GM13977 (cell line): ENCODE data around the gene TNFSF11.

ENCODE experiments used
- DNase-seq: peaks from one replicate; pipeline ENCODE4 v3.0.0; 2012; ENCODE audit warnings: low spot score
- in situ Hi-C: fragments of 300-500 bp; cut with MboI; formaldehyde crosslinking; loops from one replicate; pipeline ENCODE4 v1.12.0; 2022; ENCODE audit warnings: low sequenced_read_pairs, low pct_unique_long_range_greater_than_20kb, mixed read lengths, inconsistent platforms; ENCODE audit not compliant: unreplicated experiment
- TF ChIP-seq, protein P1 (sequence below): IDR thresholded peaks from 2 replicates; pipeline ENCODE4 v1.5.1; 2012; ENCODE audit warnings: mild to moderate bottlenecking, control low read depth; ENCODE audit not compliant: insufficient read depth; ENCODE audit errors: extremely low read depth, missing control alignments

TNFSF11 gene

DNA sequence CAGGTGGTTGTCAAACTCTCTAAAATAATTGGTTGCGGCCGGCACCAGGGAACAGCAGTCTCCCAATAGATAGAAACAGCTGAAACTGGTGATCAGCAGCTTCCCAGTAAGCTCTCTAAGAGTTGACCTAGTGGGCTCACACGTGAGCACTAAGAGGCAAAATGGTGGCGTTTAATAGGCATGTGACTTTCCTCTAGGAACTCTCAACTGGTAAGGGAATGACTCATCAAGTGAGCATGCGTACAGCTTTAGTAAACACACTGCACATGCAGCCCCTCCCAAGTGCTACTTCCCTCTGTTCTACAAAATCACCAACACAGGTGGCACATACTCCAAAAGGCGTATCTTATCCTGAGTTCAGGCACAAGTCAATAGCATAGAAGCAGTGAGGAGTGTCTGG is 41.7 kb downstream of the TNFSF11 start:
- TF ChIP-seq, protein P1, sequence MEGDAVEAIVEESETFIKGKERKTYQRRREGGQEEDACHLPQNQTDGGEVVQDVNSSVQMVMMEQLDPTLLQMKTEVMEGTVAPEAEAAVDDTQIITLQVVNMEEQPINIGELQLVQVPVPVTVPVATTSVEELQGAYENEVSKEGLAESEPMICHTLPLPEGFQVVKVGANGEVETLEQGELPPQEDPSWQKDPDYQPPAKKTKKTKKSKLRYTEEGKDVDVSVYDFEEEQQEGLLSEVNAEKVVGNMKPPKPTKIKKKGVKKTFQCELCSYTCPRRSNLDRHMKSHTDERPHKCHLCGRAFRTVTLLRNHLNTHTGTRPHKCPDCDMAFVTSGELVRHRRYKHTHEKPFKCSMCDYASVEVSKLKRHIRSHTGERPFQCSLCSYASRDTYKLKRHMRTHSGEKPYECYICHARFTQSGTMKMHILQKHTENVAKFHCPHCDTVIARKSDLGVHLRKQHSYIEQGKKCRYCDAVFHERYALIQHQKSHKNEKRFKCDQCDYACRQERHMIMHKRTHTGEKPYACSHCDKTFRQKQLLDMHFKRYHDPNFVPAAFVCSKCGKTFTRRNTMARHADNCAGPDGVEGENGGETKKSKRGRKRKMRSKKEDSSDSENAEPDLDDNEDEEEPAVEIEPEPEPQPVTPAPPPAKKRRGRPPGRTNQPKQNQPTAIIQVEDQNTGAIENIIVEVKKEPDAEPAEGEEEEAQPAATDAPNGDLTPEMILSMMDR = no peak
- in situ Hi-C loops = no loop called here
- DNase-seq = no peak

DNA sequence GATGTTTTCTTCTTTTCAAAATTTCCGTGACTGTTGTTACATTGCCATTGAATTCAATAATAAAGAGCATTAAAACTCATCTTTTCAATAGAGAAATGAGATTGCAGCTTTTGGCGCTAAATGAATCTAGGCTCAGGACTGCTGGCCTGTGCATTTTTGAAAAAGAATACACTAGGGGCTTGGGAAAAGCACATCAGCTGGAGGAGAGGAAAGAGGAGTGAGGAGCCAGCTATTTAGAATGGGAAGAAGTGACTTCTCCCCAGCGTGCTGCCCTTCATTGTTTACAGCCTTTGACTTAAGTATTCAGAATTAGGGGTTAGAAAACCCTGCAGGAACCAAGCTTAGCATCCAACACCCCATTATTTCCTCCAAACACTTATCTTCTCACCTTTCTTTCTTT is 43.3 kb downstream of the TNFSF11 start:
- TF ChIP-seq, protein P1 = no peak
- no peak for DNase-seq
- in situ Hi-C loops = no loop called here

DNA sequence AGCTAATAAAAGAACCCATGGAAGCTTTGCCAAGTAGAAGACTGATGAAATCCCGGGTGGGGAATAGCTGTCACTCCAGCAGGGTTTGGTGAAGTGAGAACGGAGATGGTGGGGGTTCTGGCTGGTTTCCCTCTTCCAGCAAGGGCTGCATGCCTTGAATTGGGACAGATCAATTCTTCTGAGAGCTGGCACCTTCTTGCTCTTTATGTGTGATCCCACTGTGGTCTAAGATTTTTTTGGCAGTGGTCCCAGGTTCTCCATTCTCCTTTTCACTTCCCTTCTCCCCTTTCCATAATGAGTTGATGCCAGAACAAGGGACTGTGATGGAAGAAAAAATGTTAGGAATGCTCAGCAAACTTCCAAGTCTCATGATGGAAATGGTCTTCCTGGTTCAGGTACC is 50.0 kb downstream of the TNFSF11 start:
- DNase-seq = no peak
- TF ChIP-seq, protein P1 = no peak
- in situ Hi-C loops = no loop called here

DNA sequence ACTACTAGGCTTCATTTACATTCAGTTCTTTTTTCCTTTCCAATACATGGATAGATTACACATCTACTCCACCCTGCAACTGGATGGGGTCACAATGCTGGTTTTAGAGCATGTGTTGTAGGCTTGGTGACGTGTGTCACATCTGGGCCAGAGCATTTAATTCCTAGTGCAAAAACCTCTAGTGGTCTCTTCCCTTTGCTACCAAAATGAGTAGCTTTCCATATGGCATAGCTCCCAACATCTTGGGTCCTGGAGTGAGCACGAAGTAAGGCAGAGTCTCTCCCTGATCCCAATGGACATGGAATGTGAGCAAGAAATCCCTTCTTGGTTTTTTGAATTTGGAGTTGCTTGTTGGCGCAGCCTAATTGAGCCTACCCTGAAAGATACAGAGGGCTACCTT is 51.7 kb downstream of the TNFSF11 start:
- TF ChIP-seq, protein P1 = no peak
- in situ Hi-C loops = no loop called here
- no peak for DNase-seq

DNA sequence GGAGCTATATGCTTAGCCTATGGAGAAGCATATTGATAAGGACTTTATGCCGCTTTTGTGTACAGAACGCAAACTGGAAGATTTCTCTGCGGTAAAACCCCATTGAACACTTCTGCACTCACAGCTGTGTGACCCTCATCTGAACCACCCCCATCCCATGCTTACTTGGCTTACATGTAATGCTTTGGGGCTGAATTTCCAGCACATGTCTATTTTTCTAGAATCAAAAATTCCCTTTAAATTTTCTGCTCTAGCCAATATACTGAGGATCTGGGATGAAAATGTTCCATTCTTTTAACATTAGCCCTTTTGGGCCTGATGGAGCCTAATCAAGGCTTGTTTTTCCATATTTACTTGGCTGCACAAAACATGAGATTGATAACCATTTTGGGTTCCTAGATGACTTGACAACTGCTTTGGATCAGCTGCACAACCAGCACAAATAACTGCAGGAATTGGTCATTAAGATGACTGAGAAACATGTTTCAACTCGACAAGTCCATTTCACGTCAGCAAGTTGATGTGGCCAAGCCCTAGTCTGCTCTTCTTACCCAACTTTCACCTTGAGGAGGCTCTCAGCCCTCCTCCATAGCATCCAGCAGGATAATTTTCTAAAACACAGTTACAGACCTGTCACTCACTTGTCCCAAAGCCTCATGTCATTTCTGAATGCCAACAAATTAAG is 52.4 kb downstream of the TNFSF11 start:
- DNase-seq = no peak
- TF ChIP-seq, protein P1 = no peak
- in situ Hi-C loops = no loop called here

DNA sequence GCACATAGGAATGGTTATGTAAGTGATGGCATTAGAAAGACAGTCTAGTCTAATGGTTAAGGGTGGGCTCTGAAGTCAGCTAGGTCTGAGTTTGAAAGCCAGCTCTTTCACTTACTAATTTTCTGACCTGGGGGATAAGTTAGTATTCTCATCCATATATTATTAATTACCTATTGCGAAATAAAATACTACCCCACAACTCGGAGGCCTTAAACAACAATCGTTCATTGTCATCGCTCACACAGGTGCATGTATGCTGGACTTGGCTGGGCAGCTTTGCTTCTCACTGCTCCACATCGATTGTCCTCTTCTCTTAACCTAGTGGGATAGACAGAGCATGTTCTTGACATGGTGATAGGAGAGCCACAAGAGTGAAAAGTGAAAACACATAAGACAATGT is 54.7 kb downstream of the TNFSF11 start:
- in situ Hi-C loops = no loop called here
- DNase-seq = no peak
- TF ChIP-seq, protein P1 = no peak
